Measurements from ENCODE around the gene TMEM169.

TMEM169 gene

DNA sequence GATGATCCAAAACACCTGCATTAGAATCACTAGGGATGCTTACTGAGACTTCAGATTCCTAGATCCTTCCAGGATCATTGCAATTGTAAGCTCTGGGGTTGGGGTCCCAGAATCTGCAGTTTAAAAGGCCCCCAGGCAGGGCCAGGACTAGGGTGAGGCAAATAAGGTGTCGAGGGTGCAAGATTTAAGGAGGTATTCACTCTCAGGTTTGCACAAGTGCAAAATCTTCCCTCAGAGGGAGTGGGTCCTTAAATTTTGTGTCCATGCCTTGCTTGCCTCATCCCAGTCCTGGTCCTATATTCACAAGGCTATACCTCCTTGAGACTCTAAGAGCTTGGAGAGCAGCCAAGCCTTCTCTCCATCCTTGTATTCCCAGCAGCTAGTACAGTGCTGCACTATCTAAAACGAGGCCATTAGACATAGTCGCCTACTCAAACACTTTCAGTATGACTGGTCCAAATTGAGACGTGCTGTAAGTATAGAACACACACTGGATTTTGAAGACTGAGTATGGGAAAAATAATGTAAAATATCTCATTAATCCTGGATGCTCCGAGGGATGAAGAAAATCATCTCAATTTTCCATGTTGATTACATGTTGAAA is 36.7 kb upstream of the TMEM169 start:
- TF ChIP-seq, protein P1, sequence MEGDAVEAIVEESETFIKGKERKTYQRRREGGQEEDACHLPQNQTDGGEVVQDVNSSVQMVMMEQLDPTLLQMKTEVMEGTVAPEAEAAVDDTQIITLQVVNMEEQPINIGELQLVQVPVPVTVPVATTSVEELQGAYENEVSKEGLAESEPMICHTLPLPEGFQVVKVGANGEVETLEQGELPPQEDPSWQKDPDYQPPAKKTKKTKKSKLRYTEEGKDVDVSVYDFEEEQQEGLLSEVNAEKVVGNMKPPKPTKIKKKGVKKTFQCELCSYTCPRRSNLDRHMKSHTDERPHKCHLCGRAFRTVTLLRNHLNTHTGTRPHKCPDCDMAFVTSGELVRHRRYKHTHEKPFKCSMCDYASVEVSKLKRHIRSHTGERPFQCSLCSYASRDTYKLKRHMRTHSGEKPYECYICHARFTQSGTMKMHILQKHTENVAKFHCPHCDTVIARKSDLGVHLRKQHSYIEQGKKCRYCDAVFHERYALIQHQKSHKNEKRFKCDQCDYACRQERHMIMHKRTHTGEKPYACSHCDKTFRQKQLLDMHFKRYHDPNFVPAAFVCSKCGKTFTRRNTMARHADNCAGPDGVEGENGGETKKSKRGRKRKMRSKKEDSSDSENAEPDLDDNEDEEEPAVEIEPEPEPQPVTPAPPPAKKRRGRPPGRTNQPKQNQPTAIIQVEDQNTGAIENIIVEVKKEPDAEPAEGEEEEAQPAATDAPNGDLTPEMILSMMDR (IDR thresholded peaks at IDR 0.05) = no peak

DNA sequence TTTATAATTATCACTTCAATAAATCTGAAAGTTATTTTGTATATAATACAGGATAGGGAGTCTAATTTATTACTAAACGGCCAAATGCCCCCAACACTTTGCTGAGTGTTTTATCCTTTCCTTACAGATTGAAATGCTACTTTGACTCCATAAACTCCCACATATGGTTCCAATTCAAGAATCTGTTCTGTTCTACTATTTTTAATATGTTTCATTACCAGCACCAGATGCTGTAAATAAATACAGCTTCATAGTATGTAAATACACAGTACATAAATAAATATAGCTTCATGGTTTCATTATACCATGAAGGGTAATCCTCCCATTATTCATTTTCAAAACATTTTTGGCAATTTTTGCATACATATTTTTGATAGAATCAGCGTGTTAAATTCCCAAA is 34.3 kb upstream of the TMEM169 start:
- TF ChIP-seq, protein P1 (IDR thresholded peaks at IDR 0.05) = no peak

DNA sequence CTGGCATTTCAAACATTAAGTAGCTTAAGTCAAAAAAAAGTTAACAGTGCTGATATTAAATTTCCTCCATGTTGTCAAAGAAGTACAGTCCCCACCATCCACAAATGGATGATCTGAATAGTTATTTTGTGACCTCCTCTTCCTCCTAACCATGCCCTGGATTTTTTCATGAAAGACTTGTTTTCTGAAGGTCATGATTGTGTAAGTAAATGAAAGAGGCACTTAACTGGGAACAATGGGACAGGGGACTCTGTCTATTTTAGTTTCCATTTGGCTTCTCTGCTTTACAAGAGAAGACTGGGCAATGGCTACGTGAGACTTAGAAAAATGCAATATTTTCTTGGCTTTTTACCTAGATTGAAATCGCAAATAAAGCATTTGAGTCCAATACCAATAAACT is 32.3 kb upstream of the TMEM169 start:
- TF ChIP-seq, protein P1 (IDR thresholded peaks at IDR 0.05) = no peak

DNA sequence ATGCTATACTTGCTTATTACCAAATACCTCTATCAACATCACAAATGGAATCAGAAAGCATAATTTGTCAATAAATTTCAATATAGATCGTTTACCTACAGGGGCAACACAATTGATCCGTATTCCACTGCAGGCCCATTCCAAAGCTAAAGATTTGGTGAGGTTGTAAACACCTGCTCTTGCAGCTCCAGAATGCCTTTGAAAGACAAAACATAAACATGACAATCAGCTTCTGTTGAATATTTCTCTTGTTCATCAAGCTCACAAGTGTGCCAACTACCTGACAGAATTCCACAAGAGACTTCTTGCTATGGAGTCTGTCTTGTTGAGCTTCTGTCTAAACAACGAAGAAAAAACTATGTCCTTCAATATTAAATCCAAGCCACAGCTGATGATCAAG is 30.4 kb upstream of the TMEM169 start:
- TF ChIP-seq, protein P1 (IDR thresholded peaks at IDR 0.05) = no peak

DNA sequence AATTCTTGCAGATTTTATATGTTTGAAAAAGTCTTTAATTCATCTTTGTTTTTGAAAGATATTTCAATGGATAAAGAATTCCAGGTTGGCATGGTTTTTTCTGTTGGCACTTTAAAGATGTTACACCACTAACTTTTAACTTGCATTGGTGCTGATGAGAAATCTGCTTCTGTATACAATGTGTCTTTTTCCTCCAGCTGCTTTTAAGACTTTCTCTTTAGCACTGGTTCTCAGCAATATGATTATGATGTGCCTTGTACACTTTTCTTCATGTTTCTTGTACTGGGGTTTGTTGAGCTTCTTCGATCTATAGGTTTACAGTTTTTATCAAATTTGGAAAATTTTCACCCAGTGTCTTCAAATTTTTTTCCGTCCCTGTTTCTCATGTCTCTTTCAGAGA is 29.3 kb upstream of the TMEM169 start:
- TF ChIP-seq, protein P1 (IDR thresholded peaks at IDR 0.05) = no peak

DNA sequence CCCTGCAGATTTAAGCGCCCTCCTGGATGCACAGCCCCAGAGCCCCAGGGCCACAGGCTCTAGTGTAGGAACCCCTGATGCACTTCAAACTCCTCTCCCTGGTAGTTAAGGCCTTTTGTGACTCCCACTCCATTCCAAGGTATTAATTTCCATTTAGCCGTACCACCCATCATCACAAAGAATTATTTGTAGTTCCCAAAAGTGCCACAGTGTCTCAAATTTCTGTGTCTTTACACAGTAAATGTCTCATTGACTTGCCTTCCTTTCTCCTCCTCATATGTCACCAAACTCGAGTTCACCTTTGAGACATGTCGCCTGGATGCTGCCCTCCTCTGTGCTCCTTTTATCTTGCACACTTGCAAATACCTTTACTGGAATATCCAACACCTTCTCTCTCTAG is 26.0 kb upstream of the TMEM169 start:
- TF ChIP-seq, protein P1 (IDR thresholded peaks at IDR 0.05) = no peak

DNA sequence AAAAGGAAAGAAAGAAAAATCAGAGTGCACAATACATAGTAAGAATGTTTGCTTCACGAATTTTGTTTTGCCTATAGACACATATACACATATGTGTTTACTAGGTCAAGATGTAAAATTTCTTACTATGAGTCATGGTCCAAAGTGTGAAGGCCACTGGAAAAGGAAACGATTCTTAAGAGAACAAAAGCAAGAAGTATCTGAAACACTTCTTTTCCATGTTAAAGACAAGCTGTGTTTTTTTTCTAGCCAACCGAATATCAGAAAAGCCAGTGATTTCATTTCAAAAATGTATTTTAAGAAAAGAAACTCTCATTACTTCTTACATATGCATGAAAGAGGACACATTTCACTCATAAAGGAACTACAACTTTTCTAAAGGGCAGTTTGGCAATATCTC is 25.0 kb upstream of the TMEM169 start:
- TF ChIP-seq, protein P1 (IDR thresholded peaks at IDR 0.05) = no peak

DNA sequence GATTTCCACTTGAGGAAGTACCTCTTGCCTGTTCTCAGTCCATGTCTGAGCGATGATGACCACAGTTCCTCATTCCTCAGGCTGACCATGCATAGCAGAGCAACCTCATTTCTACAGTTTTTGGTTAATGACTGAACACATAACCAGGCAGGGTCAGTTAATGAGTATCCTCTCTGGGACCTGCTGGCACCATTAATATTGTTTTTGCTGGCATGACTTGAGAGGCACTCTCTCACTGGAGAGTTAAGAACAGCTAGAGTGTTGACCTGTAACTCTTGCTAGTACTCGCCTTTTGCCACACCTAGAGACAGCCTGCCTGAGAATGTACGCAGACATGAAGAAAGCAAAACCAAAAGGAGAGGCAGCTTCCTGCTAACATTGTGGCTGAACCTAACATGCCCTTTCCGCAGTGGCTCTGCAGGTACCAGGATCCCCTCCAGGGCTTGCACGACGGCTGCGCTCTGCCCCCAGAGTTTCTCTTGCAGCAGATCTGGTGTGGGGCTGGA is 24.0 kb upstream of the TMEM169 start:
- TF ChIP-seq, protein P1 (IDR thresholded peaks at IDR 0.05) = no peak

Measured in LNCAP (cell line).